ENCODE results near the gene GNAT2.

The GNAT2 gene

DNA sequence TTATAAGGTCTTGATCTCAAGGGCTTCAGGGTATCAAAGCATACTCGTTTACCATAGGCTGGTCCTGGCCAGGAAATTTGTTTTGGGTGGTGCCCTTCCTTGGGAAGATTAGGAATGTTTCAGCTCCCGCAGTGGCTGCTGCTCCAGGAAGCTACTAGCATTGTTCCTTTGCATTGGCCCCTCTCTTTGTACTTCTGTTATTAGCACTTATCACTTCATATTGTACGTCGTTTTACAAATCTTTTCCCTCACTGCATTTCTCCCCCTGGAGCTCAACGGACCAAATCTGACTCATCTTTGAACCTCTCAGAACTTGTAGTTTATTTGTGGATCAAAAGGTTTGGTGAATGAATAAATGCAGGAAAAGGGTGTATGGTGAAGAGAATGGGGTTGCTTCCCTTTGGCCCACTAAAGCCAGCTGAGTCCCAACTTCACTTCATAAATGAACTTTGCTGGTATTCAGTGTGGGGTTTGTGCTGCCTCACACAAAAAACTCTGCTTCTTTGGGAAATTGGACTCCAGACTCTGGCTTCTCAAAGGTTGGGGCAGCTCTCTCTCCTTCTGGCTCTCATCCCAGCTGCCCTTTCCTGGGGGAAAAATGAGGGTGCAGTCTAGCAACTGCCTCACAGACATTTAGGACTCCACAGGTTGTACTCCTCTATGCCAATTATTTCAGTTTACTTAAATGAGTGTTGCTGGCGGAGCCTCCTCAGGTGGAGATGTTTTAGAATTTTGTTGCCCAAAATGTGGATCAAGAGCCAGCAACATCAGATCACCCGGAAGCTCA lies 5.9 kb downstream of the GNAT2 start:
- no peak for DNase-seq (ENCODE audit: low read depth in 2 of 2, low spot score in 1 of 2)

GRCh38 chr1:109611308-109611990 lies 8.0 kb downstream of the GNAT2 start:
- no peak for DNase-seq (ENCODE audit: low read depth in 2 of 2, low spot score in 1 of 2)

DNA sequence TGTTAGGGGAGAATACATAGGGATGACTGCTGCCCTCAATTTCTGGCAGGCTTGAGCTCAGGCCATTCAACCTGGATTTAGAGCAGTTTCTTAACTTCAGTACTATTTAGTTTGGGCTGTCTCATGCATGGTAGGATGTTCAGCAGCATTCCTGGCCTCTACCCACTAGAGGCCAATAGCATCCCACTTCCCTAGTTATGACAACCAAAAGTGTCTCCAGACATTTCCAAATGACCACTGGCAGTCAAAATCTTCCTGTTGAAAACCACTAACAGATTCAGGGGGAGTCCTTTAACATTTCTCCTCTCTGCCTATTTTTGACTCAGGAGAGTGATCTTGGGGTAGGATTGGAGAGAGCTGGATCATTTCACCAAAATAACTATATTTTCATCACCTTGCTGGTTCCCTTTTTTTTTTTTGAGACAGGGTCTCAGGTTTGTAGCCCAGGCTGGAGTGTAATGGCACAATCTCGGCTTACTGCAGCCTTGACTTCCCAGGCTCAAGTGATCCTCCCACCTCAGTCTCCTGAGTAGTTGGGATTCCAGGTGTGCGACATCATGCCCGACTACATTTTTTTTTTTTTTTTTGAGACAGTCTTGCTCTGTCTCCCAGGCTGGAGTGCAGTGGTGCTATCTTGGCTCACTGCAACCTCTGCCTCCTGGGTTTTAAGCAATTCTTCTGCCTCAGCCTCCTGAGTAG lies 8.7 kb downstream of the GNAT2 start:
- no peak for DNase-seq (ENCODE audit: low read depth in 2 of 2, low spot score in 1 of 2)

- no peak for DNase-seq (ENCODE audit: low read depth in 2 of 2, low spot score in 1 of 2)
Observed at GRCh38 chr1:109609881-109610280, 9.5 kb downstream of the GNAT2 start.

DNA sequence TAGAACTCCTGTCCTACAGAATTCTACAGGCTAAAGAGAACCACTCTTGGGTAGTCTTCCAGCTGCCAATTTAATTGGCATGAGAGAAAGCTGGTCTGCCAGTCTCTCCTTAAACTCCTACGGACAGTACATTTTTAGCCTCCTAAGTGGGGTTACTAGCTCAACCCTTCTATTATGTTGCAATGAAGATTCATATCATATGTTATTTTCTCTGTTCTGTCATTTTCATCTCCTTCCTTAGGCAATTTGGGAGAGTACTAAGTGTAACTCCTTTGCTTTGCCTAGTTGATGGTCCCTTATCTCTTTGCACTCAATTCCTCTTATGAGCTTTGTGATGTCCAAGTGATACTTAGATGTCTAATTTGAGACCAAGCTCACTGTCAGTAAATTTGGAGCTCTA lies 14.0 kb downstream of the GNAT2 start:
- DNase-seq (ENCODE audit: low read depth in 2 of 2, low spot score in 1 of 2), result no peak

DNA sequence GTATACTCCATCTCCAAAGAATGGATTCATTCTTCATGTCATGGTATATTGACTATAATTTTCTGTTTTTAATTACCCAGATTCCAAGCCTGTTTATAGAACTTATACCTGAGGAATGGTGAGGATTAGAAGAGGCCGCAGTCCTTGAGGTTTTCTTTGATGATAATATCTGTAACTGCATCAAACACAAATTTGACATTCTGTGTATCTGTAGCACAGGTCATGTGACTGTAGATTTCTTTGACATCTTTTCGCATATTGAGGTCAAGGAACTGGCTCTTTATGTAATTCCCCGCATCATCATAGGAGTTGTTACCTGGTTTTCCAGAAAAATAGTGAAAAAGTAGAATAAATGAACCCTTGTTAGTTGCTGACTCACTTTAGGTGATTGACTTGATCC lies 16.2 kb downstream of the GNAT2 start:
- no peak for DNase-seq (ENCODE audit: low read depth in 2 of 2, low spot score in 1 of 2)

DNA sequence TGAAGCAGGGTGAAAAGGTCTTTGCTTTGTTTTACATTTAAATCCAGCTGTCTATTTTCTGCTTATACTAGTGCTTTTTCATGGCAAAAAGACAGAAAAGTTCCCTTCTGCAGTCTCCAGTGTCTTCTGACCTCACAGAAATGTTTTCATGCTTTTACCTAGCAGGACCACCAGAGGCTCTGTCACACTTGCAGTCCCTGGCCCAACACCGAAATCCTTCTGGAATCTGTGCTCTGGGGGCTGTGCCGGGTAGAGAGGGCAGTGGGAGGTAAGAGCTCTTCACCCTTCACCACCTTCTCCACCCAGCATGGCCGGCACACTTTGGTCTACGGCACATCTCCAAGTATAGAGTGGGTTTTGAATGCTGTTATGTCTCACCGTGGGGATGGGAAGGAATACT lies 20.8 kb downstream of the GNAT2 start:
- DNase-seq (ENCODE audit: low read depth in 2 of 2, low spot score in 1 of 2), result no peak

GRCh38 chr1:109598156-109598555 lies 21.3 kb downstream of the GNAT2 start:
- no peak for DNase-seq (ENCODE audit: low read depth in 2 of 2, low spot score in 1 of 2)

DNA sequence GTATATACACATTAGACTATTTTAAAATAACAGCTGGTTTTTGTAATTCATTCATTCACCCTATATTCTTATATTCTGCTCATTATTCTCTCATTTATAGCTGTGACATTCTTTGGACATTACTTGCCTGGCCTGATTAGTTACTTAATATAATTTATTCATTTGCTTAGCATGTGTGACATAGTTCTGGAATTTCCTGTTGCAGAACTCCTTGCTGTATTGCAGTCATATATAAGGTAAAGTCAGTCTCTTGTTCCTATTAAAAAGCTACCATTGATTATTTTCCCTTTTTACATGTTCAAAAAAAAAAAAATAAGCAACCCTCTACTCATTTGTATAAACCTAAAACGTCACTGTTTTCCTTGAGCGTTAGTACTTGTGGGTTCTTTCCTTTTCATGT lies 23.9 kb downstream of the GNAT2 start:
- no peak for DNase-seq (ENCODE audit: low read depth in 2 of 2, low spot score in 1 of 2)

GRCh38 chr1:109592916-109593315 lies 26.5 kb downstream of the GNAT2 start:
- no peak for DNase-seq (ENCODE audit: low read depth in 2 of 2, low spot score in 1 of 2)

- no peak for DNase-seq (ENCODE audit: low read depth in 2 of 2, low spot score in 1 of 2)
Observed at GRCh38 chr1:109589679-109590078, 29.7 kb downstream of the GNAT2 start.

DNA sequence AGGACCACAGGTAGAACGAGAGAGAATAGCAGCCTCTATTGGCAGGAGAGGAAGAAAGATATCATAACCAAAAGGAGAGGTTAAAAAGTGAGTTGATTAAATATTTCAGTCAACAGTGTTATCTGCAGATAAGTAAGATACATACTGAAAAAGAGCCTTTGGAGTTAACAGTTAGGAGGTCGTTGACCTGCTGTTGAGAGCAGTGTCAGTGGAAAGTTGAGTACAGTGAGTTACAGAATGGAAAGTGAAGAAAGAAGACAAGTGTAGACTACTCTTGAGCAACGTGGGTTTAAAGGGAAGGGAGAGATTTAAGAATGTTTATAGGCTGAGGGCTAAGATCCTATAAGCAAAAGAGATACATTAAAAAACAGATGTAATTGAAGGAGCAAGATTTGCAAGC lies 30.2 kb downstream of the GNAT2 start:
- no peak for DNase-seq (ENCODE audit: low read depth in 2 of 2, low spot score in 1 of 2)

DNA sequence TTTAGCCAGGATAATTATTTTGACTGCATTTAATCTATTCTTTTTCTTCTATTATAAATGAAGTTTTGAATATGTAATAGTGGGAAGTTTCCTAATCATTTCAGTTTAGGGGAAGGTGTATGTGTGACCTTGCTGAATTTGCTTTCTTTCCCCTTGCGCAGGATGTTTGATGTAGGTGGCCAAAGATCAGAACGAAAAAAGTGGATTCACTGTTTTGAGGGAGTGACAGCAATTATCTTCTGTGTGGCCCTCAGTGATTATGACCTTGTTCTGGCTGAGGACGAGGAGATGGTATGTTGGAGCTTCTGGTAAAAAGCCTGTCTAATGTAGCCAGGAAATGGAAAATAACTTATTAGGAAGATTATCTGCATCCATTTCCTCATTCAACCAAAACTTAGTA lies 33.4 kb downstream of the GNAT2 start:
- no peak for DNase-seq (ENCODE audit: low read depth in 2 of 2, low spot score in 1 of 2)

DNA sequence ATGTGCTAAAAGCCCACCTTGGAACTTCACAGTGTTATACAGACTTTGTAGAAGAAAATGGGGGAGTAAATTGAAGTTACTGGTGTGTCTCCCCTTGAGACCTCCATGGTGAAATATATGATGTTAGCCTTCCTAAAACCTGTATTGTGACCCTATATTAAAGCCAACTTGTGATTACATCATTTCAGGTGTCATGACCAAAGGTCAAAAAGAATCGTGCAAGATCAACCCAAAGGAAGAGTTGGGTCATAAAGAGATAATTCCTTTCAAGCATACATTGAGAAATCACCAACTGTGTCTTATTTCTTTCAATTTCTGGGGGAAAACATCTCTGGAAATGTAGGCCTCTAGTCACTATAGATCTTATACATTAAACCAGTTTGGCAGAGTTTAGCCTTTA lies 34.6 kb downstream of the GNAT2 start:
- no peak for DNase-seq (ENCODE audit: low read depth in 2 of 2, low spot score in 1 of 2)

- DNase-seq (ENCODE audit: low read depth in 2 of 2, low spot score in 1 of 2), result no peak
Observed at GRCh38 chr1:109582021-109582420, 37.4 kb downstream of the GNAT2 start.

GRCh38 chr1:109579491-109579890 lies 39.9 kb downstream of the GNAT2 start:
- no peak for DNase-seq (ENCODE audit: low read depth in 2 of 2, low spot score in 1 of 2)

DNA sequence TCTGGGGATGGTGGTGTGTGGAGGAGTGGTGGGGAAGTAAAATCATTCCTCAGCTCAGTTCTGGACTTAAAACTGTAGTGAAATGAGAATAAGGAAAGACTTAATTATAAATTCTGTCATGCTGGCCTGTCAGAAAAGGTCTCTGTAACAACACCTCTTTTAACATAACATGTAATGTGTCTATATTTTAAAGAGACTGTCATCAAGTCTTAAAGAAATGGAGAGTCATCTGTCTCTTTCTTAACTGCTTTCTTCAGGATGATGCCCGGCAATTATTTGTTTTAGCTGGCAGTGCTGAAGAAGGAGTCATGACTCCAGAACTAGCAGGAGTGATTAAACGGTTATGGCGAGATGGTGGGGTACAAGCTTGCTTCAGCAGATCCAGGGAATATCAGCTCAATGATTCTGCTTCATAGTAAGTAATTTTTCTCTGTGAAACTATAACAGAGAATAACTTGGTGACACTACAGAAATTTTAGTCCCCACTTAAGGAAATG lies 40.4 kb downstream of the GNAT2 start:
- no peak for DNase-seq (ENCODE audit: low read depth in 2 of 2, low spot score in 1 of 2)

DNA sequence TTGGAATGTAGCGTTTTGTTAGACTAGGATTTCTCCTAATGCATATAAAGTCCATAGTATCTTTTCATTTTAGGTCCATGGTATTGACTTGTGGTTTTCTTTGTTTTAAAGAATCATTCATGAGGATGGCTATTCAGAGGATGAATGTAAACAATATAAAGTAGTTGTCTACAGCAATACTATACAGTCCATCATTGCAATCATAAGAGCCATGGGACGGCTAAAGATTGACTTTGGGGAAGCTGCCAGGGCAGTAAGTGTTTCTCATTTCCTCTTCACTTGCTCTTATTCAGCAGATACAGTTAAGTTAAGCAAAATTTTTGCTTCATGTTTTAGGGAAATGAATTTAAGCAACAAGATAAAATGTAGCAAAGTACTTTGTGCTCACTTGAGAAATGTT lies 45.6 kb downstream of the GNAT2 start:
- DNase-seq (ENCODE audit: low read depth in 2 of 2, low spot score in 1 of 2), result no peak

DNA sequence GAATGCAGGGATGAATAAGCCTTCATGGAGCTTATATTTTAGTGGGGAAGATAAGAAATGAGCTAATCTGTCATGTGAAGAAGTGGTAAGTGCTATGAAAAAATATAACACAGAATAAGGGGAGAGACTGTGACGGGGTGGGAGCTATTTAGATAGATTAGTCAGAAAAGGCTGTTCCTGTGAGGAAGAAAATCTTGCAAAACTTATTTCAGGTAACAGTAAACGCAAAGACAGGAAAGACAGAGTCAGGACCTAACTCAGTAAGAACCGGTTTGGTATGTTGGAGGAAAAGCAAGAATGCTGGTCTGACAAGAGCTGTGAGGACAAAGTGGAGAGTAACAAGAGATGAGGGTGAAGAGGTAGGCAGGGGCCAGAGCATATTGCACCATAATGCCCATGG lies 49.0 kb downstream of the GNAT2 start:
- DNase-seq (ENCODE audit: low read depth in 2 of 2, low spot score in 1 of 2), result no peak

- no peak for DNase-seq (ENCODE audit: low read depth in 2 of 2, low spot score in 1 of 2)
Observed at GRCh38 chr1:109569323-109569722, 50.1 kb downstream of the GNAT2 start.

DNA sequence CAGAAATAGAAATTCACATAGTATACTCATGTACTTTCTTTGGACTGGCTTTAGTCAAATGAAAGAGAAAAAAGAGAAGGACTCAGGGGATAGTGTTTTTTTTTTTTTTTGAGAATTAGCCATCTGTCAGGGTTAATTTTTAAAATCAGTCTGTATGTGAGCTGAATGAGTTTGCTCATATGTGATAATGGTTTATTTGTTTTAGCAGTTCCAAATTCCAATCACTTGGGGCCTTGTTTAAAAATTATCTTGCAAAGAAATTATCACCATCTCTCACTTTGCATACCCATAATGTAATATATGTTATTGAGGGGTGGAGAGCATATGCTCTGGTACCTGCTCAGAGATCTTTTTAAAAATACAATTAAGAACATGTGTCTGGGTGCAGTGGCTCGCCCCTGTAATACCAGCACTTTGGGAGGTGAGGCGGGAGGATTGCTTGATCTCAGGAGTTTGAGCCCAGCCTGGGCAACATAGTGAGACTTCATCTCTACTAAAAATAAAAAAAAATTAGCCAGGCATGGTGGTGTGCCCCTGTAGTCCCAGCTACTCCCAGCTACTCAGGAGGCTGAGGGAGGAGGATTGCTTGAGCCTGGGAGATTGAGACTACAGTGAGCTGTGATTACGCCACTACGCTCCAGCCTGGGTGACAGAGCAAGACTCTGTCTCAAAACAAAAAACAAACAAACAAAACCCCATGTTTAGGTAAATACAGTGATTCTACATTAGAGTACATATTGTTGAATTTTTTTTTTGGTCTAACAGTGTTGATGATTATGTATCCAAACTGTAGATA lies 51.3 kb downstream of the GNAT2 start:
- no peak for DNase-seq (ENCODE audit: low read depth in 2 of 2, low spot score in 1 of 2)
